ENCODE measurements around the gene ZBTB40. TPM values are rescaled to one million over a fixed set of nuclear protein-coding genes. Genes with fewer than 3 reads are reported as not detected.

ZBTB40 gene
- polyA plus RNA-seq, 2 of the 4 experiments (the other 2 are of a cell fraction): 6.2 to 7.0 TPM

GRCh38 chr1:22462928-22463327 lies 11.3 kb downstream of the ZBTB40 start:
- H3K4me2 ChIP-seq: no peak overlapping the region
- no peak overlapping the region for H3K4me3 ChIP-seq
- 88% methylated on average over 4 of the region's 4 CpGs for WGBS (ENCODE audit: missing lambda C conversion rate)
- H3K27ac ChIP-seq: no peak overlapping the region
- no peaks in the 10 kb centered on the region for H3K9me3 ChIP-seq
- DNase-seq (ENCODE audit: low read depth in 1 of 2, low spot score in 1 of 2): no peak
- TF ChIP-seq E2F6 (IDR thresholded peaks at IDR 0.05; ENCODE audit: borderline replicate concordance, low read depth) (no peak), SMC3 (IDR thresholded peaks at IDR 0.05) (no peak), MAFK (IDR thresholded peaks at IDR 0.05; ENCODE audit: partially characterized antibody) (no peak), FOXS1 (CRISPR knock-in tag; IDR thresholded peaks at IDR 0.05) (no peak), POLR2AphosphoS2 (conservative IDR thresholded peaks at IDR 0.05; ENCODE audit: low read length) (no peak), CHD4 (IDR thresholded peaks at IDR 0.05; ENCODE audit: borderline replicate concordance) (no peak), NR3C1 (IDR thresholded peaks at IDR 0.05) (no peak), ESRRA (IDR thresholded peaks at IDR 0.05; ENCODE audit: borderline replicate concordance, low read length) (no peak), TFCP2L1 (CRISPR knock-in tag; IDR thresholded peaks at IDR 0.05) (no peak)
- CTCF ChIA-PET: no interaction called here
- POLR2A ChIA-PET: no interaction called here
- no peaks in the 10 kb centered on the region for H3K4me1 ChIP-seq
- no peak for FAIRE-seq
- ATAC-seq: no peak

- Histone ChIP-seq H3K27ac (no peak overlapping the region), H3K4me2 (no peak overlapping the region), H3K4me3 (no peak overlapping the region), H3K9me3 (no peaks in the 10 kb centered on the region), H3K4me1 (no peaks in the 10 kb centered on the region)
- ChIA-PET POLR2A (no interaction called here), CTCF (no interaction called here)
- ATAC-seq: no peak
- no peak for DNase-seq (ENCODE audit: low read depth in 1 of 2, low spot score in 1 of 2)
- no peak for FAIRE-seq
- TF ChIP-seq RCOR1 (IDR thresholded peaks at IDR 0.05; ENCODE audit: low read depth, low read length) (no peak), FOSL2 (IDR thresholded peaks at IDR 0.05) (no peak), FOSL2 (CRISPR knock-in tag; IDR thresholded peaks at IDR 0.05) (no peak), ZFP36 (IDR thresholded peaks at IDR 0.05; ENCODE audit: borderline replicate concordance, partially characterized antibody) (no peak)
- 87% methylated on average over 9 of the region's 9 CpGs for WGBS (ENCODE audit: missing lambda C conversion rate)
Observed at GRCh38 chr1:22465015-22465565, 13.4 kb downstream of the ZBTB40 start.

- CTCF ChIA-PET: no interaction called here
- Histone ChIP-seq H3K27ac (no peak overlapping the region), H3K9me3 (no peaks in the 10 kb centered on the region), H3K4me2 (no peak overlapping the region), H3K4me3 (no peak overlapping the region), H3K4me1 (no peaks in the 10 kb centered on the region)
- TF ChIP-seq ELK1 (IDR thresholded peaks at IDR 0.05; ENCODE audit: low read depth, low read length) (no peak), TFCP2L1 (CRISPR knock-in tag; IDR thresholded peaks at IDR 0.05) (no peak), RARB (CRISPR knock-in tag; IDR thresholded peaks at IDR 0.05) (no peak), RNF2 (IDR thresholded peaks at IDR 0.05; ENCODE audit: borderline replicate concordance, low read depth) (no peak), PHF8 (IDR thresholded peaks at IDR 0.05; ENCODE audit: borderline replicate concordance, low read depth) (no peak), RAD21 (conservative IDR thresholded peaks at IDR 0.05 in 1 of 2, IDR thresholded peaks at IDR 0.05 in 1 of 2) (no peak), BCL3 (IDR thresholded peaks at IDR 0.05) (no peak), MAZ (IDR thresholded peaks at IDR 0.05; ENCODE audit: borderline replicate concordance, low read depth, low read length) (no peak), HOXA7 (CRISPR knock-in tag; IDR thresholded peaks at IDR 0.05) (no peak), RCOR1 (IDR thresholded peaks at IDR 0.05; ENCODE audit: low read depth, low read length) (no peak), CTCF (IDR thresholded peaks at IDR 0.05) (no peak), ZC3H11A (IDR thresholded peaks at IDR 0.05) (no peak), MYC (IDR thresholded peaks at IDR 0.05; ENCODE audit: borderline replicate concordance, low read length) (no peak), SMC3 (IDR thresholded peaks at IDR 0.05) (no peak), ZSCAN20 (CRISPR knock-in tag; IDR thresholded peaks at IDR 0.05) (no peak), KDM5A (IDR thresholded peaks at IDR 0.05) (no peak), CHD4 (IDR thresholded peaks at IDR 0.05; ENCODE audit: borderline replicate concordance) (no peak), JUN (IDR thresholded peaks at IDR 0.05) (no peak), JUNB (IDR thresholded peaks at IDR 0.05) (no peak), NPAS2 (CRISPR knock-in tag; IDR thresholded peaks at IDR 0.05; ENCODE audit: borderline replicate concordance) (no peak)
- FAIRE-seq: no peak
- POLR2A ChIA-PET: no interaction called here
- 49% methylated on average over 2 of the region's 2 CpGs for WGBS (ENCODE audit: missing lambda C conversion rate)
- no peak for ATAC-seq
- no peak for DNase-seq (ENCODE audit: low read depth in 1 of 2, low spot score in 1 of 2)
Observed at GRCh38 chr1:22465671-22466070, 14.0 kb downstream of the ZBTB40 start.
